Endothelial cell of umbilical vein (primary cell): ENCODE data around the gene INMT. TPM values are rescaled to one million over a fixed set of nuclear protein-coding genes. Genes with fewer than 3 reads are reported as not detected.

ENCODE experiments used
- BruUV-seq: library from RNA; stranded (reverse); fragments of 400-500 nt; replicated peaks from 2 replicates; lab custom pipeline; 2021; lab: Mats Ljungman, UMichigan
- CTCF ChIA-PET: fragments of 300-600, 350-600 bp; sonication (Branson Sonifier 250); formaldehyde crosslinking; loops from one replicate; lab custom pipeline; 2021; ENCODE audit warnings: antibody characterized with exemption, inconsistent platforms; lab: Charles Lee
- POLR2A ChIA-PET: fragments of 300-600, 350-600 bp; sonication (Branson Sonifier 250); formaldehyde crosslinking; loops from one replicate; lab custom pipeline; 2021; ENCODE audit warnings: antibody characterized with exemption, inconsistent platforms; lab: Charles Lee
- DNase-seq: peaks from one replicate; pipeline ENCODE4 v3.0.0-alpha.2; 2011; ENCODE audit warnings: low read depth, low spot score
- FAIRE-seq: peaks from 2 replicates; lab custom pipeline; 2011; peaks lifted over from hg19 to GRCh38; lab: Jason Lieb, UNC
- H2AFZ ChIP-seq: 2 replicates; pipeline ENCODE4 v1.6.0; 2012; ENCODE audit warnings: low read depth, low read length, control low read depth, inconsistent platforms
- H3K27ac ChIP-seq: 2 replicates; pipeline ENCODE4 v1.5.1; 2011; ENCODE audit warnings: low read depth, mild to moderate bottlenecking, control low read depth, low read length, moderate library complexity; ENCODE audit not compliant: insufficient read depth
- H3K27me3 ChIP-seq, 2 experiments: 2 replicates each; pipeline versions ENCODE4 v1.6.0 to v1.6.1; 2011; ENCODE audit warnings: low read length in 2 of 2, mixed read lengths in 1 of 2; ENCODE audit not compliant: control insufficient read depth in 2 of 2, insufficient read depth in 2 of 2
- H3K36me3 ChIP-seq, 2 experiments: 2 replicates in 1 of 2; 3 replicates in 1 of 2; pipeline ENCODE4 v1.5.1; 2011; ENCODE audit warnings: low read length in 2 of 2, mild to moderate bottlenecking in 1 of 2, moderate library complexity in 1 of 2; ENCODE audit not compliant: control insufficient read depth in 2 of 2, insufficient read depth in 2 of 2; ENCODE audit errors: extremely low read depth in 1 of 2
- H3K4me1 ChIP-seq: 3 replicates; pipeline ENCODE4 v1.5.1; 2011; ENCODE audit warnings: mild to moderate bottlenecking, low read length; ENCODE audit not compliant: control insufficient read depth, insufficient read depth; ENCODE audit errors: extremely low read depth
- H3K4me2 ChIP-seq: 2 replicates; pipeline ENCODE4 v1.6.1; 2011; ENCODE audit warnings: low read length, control low read depth, mixed read lengths; ENCODE audit not compliant: insufficient read depth
- H3K4me3 ChIP-seq, 3 experiments: fragments of 200-600 bp in 1 of 3; sonication (generic), shearing (Covaris generic) in 1 of 3; replicated peaks in 1 of 3; 2 replicates each; pipeline ENCODE4 v1.5.1; 2011 to 2016; ENCODE audit warnings: control low read depth in 3 of 3, low read length in 3 of 3, mild to moderate bottlenecking in 2 of 3, inconsistent platforms in 1 of 3, low read depth in 1 of 3, moderate library complexity in 1 of 3; ENCODE audit not compliant: insufficient read depth in 1 of 3
- H3K79me2 ChIP-seq: 2 replicates; pipeline ENCODE4 v1.6.0; 2012; ENCODE audit warnings: low read length, inconsistent platforms; ENCODE audit not compliant: control insufficient read depth, insufficient read depth
- H3K9ac ChIP-seq: replicated peaks from 2 replicates; pipeline ENCODE3; 2011; ENCODE audit warnings: low read length, control low read depth; ENCODE audit not compliant: insufficient read depth; ENCODE audit errors: extremely low read depth
- H3K9me1 ChIP-seq: replicated peaks from 3 replicates; pipeline ENCODE4 v1.6.0; 2011; ENCODE audit warnings: mild to moderate bottlenecking, low read length; ENCODE audit not compliant: control insufficient read depth, insufficient read depth; ENCODE audit errors: extremely low read depth
- H3K9me3 ChIP-seq: replicated peaks from 2 replicates; pipeline ENCODE4 v1.5.1; 2012; ENCODE audit warnings: low read length, inconsistent platforms; ENCODE audit not compliant: control insufficient read depth, insufficient read depth
- H4K20me1 ChIP-seq: replicated peaks from 2 replicates; pipeline ENCODE3; 2011; ENCODE audit warnings: mild to moderate bottlenecking, low read length; ENCODE audit not compliant: control insufficient read depth, insufficient read depth; ENCODE audit errors: extremely low read depth
- EZH2 ChIP-seq: IDR thresholded peaks from 2 replicates; pipeline ENCODE4 v1.6.1; 2012; ENCODE audit warnings: borderline replicate concordance, low read depth, mild to moderate bottlenecking, moderate library complexity, low read length, inconsistent platforms; ENCODE audit not compliant: severe bottlenecking
- FOS ChIP-seq: IDR thresholded peaks from 2 replicates; pipeline ENCODE4 v1.6.1; 2011; ENCODE audit warnings: mild to moderate bottlenecking, low read length, moderate library complexity, borderline replicate concordance; ENCODE audit not compliant: insufficient read depth
- GATA2 ChIP-seq: IDR thresholded peaks from 2 replicates; pipeline ENCODE4 v1.7.0; 2011; ENCODE audit warnings: low read depth, mild to moderate bottlenecking, moderate library complexity, mixed read lengths, low read length; ENCODE audit not compliant: insufficient read length, insufficient read depth
- JUN ChIP-seq: IDR thresholded peaks from 2 replicates; pipeline ENCODE4 v1.6.1; 2011; ENCODE audit warnings: borderline replicate concordance, low read depth; ENCODE audit not compliant: insufficient read length, insufficient read depth
- MYC ChIP-seq: IDR thresholded peaks from one replicate; pipeline ENCODE4 v1.6.1; 2011; ENCODE audit warnings: mild to moderate bottlenecking, low read depth, low read length
- POLR2A ChIP-seq: IDR thresholded peaks from 2 replicates; pipeline ENCODE4 v1.6.1; 2012; ENCODE audit warnings: low read depth, mild to moderate bottlenecking, control low read depth, low read length
- POLR2AphosphoS5 ChIP-seq: IDR thresholded peaks from 2 replicates; pipeline ENCODE4 v1.6.1; 2012; ENCODE audit warnings: low read depth, mild to moderate bottlenecking, control low read depth, low read length, moderate library complexity; ENCODE audit not compliant: insufficient read depth
- dilution Hi-C: fragments of 300-500 bp; cut with MboI; formaldehyde crosslinking; loops from one replicate; pipeline ENCODE4 v1.15.0; 2019; ENCODE audit warnings: low sequenced_read_pairs; ENCODE audit not compliant: extremely low pct_ligation_motif_present
- intact Hi-C: fragments of 100-400 bp; cut with micrococcal nuclease; formaldehyde crosslinking; loops from one replicate; pipeline ENCODE4 v1.10.0; 2022
- polyA plus RNA-seq, 4 experiments: library from polyadenylated mRNA; depleted of rRNA in 3 of 4; stranded (reverse) in 3 of 4; unstranded in 1 of 4; fragments of >200 nt; gene quantifications; 2 replicates each; pipeline versions ENCODE4 v1.2.1 to v1.2.3, GENCODE V29; 2011 to 2012; ENCODE audit warnings: missing spikeins in 1 of 4
- total RNA-seq: library from RNA; stranded (reverse); gene quantifications from 2 replicates; pipeline ENCODE4 v1.2.3, GENCODE V29; 2021
- TF ChIP-seq, protein P1 (sequence below): IDR thresholded peaks from 2 replicates; pipeline ENCODE4 v1.6.1; 2011; ENCODE audit not compliant: insufficient read depth, insufficient read length
- TF ChIP-seq, protein P2 (sequence below), 2 donors: IDR thresholded peaks; 1 replicate in 1 of 2; 2 replicates in 1 of 2; pipeline ENCODE4 v1.5.1; 2011; ENCODE audit warnings: low read length in 2 of 2, mild to moderate bottlenecking in 2 of 2, moderate library complexity in 2 of 2, control low read depth in 1 of 2, inconsistent platforms in 1 of 2, low read depth in 1 of 2; ENCODE audit not compliant: insufficient read depth in 1 of 2; ENCODE audit errors: extremely low read depth in 1 of 2

The INMT gene
- total and polyA plus RNA-seq, 2 donors (not counting 3 experiments of a cell fraction or from before 2014, with no cell fraction given): not detected

DNA sequence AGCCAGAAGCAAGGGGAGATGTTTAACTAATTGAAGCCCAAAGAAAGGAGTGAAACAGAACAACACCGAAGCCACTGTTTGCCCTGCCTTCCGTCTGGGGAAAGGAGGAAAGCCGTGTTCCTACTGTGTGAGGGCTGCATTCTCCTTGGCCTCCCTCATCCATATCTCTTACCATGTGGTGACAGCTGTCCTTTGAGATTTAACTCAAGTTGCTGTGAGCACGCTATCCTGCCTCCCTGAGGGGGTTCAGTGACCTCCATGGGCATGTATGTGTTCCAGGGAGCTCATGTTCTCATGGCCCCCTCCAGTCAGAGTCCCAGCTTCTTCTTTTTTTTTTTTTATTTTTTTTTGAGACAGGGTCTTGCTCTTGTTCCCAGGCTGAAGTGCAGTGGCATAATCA lies 43.5 kb upstream of the INMT start:
- dilution Hi-C loops (no loop called here), intact Hi-C loops (no loop called here)
- no peaks in the 10 kb centered on the region for H4K20me1 ChIP-seq
- no peaks in the 10 kb centered on the region for H3K9me1 ChIP-seq
- TF ChIP-seq MYC (no peak), JUN (no peak), FOS (no peak), POLR2A (no peak), EZH2 (no peak), POLR2AphosphoS5 (no peak), GATA2 (no peak)
- TF ChIP-seq, protein P1, sequence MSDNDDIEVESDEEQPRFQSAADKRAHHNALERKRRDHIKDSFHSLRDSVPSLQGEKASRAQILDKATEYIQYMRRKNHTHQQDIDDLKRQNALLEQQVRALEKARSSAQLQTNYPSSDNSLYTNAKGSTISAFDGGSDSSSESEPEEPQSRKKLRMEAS: no peak
- TF ChIP-seq, protein P2, sequence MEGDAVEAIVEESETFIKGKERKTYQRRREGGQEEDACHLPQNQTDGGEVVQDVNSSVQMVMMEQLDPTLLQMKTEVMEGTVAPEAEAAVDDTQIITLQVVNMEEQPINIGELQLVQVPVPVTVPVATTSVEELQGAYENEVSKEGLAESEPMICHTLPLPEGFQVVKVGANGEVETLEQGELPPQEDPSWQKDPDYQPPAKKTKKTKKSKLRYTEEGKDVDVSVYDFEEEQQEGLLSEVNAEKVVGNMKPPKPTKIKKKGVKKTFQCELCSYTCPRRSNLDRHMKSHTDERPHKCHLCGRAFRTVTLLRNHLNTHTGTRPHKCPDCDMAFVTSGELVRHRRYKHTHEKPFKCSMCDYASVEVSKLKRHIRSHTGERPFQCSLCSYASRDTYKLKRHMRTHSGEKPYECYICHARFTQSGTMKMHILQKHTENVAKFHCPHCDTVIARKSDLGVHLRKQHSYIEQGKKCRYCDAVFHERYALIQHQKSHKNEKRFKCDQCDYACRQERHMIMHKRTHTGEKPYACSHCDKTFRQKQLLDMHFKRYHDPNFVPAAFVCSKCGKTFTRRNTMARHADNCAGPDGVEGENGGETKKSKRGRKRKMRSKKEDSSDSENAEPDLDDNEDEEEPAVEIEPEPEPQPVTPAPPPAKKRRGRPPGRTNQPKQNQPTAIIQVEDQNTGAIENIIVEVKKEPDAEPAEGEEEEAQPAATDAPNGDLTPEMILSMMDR (IDR thresholded peaks at IDR 0.05; ENCODE audit: extremely low read depth in 1 of 2, insufficient read depth in 1 of 2, low read depth in 1 of 2, low read length in 2 of 2): no peak
- H3K79me2 ChIP-seq: no peaks in the 10 kb centered on the region
- peaks cover 0 to 3% of the 10 kb centered on the region in 2 experiments for H3K27me3 ChIP-seq
- no TSS peak for BruUV-seq
- ChIA-PET CTCF (no interaction called here), POLR2A (no interaction called here)
- FAIRE-seq (no peak), DNase-seq (no peak)
- H3K4me3 ChIP-seq: no peak overlapping the region
- H2AFZ ChIP-seq: no peak overlapping the region
- no peak overlapping the region for H3K4me2 ChIP-seq
- no peak overlapping the region for H3K9ac ChIP-seq
- no peak overlapping the region for H3K27ac ChIP-seq
- no peaks in the 10 kb centered on the region for H3K4me1 ChIP-seq
- H3K36me3 ChIP-seq: no peaks in the 10 kb centered on the region
- H3K9me3 ChIP-seq: no peaks in the 10 kb centered on the region
